Upper lobe of left lung (tissue), 4 donors: ENCODE data around the gene KPNA3.

Experiments used
- EP300 ChIP-seq, 4 donors: sonication (generic); formaldehyde crosslinking; IDR thresholded peaks; one replicate each; pipeline ENCODE4 v1.5.1; 2017; ENCODE audit warnings: antibody characterized with exemption in 4 of 4, control low read depth in 2 of 4
- POLR2AphosphoS5 ChIP-seq, 2 donors: sonication (generic); formaldehyde crosslinking; IDR thresholded peaks; one replicate each; pipeline ENCODE4 v1.5.1; 2017; ENCODE audit warnings: antibody characterized with exemption in 2 of 2

DNA sequence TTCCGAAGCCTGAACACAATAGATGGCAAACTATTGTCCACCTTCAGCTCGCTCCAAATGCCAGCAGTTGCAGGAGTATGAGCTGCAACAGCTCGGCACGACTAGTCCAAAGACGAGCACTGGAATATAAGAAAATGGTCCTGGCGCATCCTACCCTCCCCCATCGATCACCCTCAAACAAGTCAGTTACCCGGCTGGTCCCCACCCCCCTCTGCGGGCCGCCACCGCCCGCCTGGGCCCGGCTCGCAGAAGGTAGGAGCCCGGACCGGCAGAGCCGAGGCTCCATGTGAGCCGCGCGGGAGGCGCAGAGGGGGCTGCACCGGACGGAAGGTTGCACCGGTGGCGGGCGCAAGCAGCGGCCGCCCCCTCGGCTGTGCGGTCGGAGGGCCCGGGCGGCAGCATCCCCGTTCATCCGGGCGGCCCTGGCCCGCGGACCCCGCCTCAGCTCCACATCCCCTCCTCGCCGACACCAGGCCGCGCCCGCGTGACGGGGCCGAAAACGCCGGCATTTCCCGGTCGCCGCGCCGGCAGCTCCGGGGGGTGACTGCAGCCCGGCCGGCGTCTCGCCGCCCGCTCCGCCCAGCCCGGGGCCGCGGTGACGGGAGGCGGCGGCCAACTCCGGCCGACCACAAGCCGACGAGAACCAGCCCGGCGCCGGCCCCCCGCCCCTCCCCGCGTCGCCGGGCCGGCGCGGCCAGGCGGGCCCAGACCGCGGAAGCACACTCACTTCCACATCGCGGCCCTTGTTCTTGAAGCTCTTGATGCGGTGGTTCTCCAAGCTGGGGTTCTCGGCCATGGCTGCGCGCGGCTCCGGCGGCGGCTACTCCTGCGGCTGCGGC lies 552 bp downstream of the KPNA3 start:
- TF ChIP-seq EP300 (IDR thresholded peaks at IDR 0.05) (no peak), POLR2AphosphoS5 (IDR thresholded peaks at IDR 0.05) (no peak)
